NCI-H1694 (cell line): ENCODE results near the gene IGDCC3.

Source experiments
- DNase-seq: peaks from one replicate; lab custom pipeline; 2025; lab: John Stamatoyannopoulos, UW

IGDCC3 gene

DNA sequence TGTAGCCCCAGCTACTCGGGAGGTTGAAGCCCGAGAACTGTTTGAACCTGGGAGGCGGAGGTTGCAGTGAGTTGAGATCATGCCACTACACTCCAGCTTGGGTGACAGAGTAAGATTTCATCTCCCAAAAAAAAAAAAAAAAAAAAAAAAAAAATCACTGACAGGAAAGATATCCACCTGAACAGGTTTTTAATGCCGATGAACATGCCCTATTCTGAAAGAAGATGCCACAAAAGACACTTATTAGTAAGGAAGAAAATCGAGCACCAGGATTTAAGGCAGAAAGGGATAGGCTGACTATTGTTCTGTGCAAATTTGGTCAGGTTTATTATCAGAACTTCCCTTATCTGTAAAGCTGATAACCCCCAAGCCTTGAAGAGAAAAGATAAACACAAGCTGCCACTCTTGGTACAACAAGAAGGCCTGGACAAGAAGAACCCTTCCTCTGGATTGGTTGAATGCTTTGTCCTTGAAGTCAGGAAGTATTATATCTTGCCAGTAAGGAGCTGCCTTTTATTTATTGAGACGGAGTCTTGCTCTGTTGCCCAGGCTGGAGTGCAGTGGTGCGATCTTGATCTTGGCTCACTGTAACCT lies 88.4 kb downstream of the IGDCC3 start:
- no peak for DNase-seq

DNA sequence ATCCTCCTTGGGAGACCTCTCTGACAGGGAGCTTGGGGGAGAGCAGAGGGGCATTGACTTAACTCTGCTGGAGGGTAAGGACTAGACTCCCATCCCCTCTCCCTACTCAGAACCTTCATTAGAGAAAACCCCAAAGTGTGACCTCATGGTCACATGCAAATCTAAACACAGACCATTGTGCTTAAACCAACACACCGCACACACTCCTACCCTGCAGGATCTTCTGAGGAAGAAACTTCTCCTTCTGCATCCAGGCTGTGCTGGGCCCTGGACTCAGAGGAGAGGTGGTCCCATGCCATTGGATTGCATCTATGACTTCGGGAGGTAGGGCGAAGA lies 90.3 kb downstream of the IGDCC3 start:
- DNase-seq: no peak

DNA sequence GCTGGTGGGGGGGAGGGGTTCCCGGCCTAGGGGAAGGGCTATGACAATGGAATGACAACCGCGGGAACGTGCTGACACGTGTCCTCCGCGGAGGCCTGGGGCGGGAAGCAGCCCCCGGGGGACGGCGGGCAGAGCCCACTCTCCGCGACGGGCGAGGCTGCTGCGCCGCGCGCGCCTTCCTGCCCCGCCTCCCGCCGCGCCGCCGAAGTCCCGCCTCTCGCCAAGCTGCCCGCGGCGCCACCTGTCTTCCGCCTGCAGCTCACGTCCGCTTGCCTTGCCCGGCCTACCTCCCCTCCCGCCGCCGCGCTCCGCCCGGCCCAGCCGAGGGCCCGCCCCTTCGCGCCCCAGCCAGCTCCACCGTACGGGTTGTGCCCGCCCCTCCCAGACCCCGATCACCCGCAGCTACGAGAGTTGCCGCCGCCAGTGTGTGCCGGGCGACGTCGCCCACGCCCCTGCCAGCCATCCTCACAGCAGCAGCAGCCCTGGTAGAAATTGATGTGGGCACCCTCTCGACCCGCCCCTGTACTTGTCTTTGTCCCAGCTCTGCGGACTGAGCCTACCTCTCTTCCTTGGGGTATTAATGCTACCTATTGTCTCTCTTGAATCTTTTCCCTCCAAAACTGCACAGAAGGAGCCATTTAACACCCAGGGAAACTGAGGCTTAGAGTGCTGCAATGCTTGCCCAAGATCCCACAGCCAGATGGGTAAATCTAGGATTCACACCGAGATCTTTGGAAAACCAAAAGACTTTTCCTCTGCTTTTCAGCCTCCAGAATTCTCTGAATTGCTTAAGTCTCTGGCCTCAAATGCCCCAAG lies 90.9 kb downstream of the IGDCC3 start, which contains the start of gene PARP16:
TSS of gene PARP16 (minus strand) at position 180 of the 816 bp plus-strand sequence. CDS start 457 bp downstream, outside the sequence.
- DNase-seq: peak; percentile 70

DNA sequence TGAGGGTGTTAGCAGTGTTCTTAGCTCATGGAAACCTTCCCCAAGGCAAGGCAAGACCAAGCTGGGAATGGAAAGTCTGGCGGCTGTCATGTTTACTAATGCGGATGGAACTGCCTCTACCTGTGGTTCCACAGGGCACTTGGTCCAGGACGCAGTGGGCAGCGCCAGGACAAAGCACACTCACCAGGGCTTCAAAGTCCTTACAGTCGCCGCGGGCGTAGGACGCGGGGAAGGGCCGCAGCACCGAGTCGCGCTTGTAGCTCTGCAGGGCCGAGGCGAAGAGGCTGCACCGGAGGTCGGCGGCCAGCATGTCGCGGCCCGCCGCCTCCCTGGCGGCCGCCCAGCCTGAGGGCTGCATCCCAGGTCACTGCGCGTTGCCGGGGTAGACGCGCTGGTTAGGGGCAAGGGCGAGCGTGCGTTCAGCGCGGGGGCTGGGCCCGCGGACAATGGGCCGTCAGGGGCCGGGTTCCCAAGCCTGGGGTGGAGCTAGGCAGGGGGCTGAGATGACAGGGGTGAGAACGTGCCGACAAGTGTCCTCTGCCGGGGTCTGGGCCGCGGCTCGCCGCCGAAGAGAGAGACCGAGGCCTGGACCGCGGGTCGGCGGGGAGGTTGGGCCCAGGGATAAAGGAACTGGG lies 91.6 kb downstream of the IGDCC3 start:
- no peak for DNase-seq

DNA sequence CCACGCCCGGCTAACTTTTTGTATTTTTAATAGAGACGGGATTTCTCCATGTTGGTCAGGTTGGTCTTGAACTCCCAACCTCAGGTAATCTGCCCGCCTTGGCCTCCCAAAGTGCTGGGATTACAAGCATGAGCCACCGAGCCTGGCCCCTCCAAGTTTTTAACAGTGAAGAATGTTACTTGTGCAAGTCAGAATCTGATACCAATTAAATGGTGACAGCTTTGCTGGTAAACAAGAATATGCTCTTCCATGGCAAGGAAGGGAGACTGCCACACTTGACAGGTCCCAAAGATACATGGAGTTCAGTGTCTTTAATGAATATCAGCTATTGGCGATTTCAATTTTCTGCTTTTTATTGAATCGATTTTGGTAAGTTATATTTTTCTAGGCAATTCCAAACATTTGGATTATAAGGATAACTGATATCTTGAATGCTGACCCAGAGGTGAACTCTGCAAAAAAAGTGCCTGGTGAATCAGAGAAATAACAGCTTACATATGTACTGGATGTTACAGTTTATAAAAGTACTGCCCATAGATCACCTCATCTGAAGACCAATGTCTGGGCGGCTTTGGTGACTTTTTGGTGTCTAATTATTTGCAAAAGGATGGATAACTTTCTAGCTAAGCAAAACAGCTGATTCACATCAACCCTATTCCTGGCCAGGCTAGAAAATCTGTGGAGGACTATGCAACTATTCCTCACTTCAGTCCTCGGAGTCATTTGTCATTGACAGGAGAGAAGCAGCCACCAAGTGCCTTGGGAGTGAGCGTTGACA lies 92.3 kb downstream of the IGDCC3 start:
- no peak for DNase-seq

GRCh38 chr15:65278480-65278879 lies 99.3 kb downstream of the IGDCC3 start:
- no peak for DNase-seq
